CD14-positive monocyte (primary cell): Measurements from ENCODE around the gene TCHP. TPM values are rescaled to one million over a fixed set of nuclear protein-coding genes. Genes with fewer than 3 reads are reported as not detected.

Source experiments
- DNase-seq, 3 donors: peaks; one replicate each; pipeline ENCODE4 v3.0.0-alpha.2; 2011 to 2022
- H2AFZ ChIP-seq: 2 replicates; pipeline ENCODE4 v1.6.0; 2012; ENCODE audit warnings: mild to moderate bottlenecking, low read depth, low read length, inconsistent platforms; ENCODE audit not compliant: insufficient read depth, poor library complexity, severe bottlenecking
- H3K27ac ChIP-seq, 2 donors: 1 replicate in 1 of 2; 2 replicates in 1 of 2; pipeline ENCODE4 v1.5.1; 2012 to 2013; ENCODE audit warnings: low read length in 2 of 2, control low read depth in 1 of 2, inconsistent platforms in 1 of 2, low read depth in 1 of 2, mild to moderate bottlenecking in 1 of 2
- H3K27me3 ChIP-seq, 2 donors: one replicate each; pipeline versions ENCODE4 v1.6.0 to v1.6.1; 2011 to 2013; ENCODE audit warnings: low read length in 2 of 2; ENCODE audit not compliant: control insufficient read depth in 2 of 2, insufficient read depth in 2 of 2
- H3K36me3 ChIP-seq, 2 donors: replicated peaks in 1 of 2; 1 replicate in 1 of 2; 2 replicates in 1 of 2; pipeline versions ENCODE4 v1.5.1 to v1.6.1; 2012 to 2013; ENCODE audit warnings: low read length in 2 of 2, control low read depth in 1 of 2, inconsistent platforms in 1 of 2, mild to moderate bottlenecking in 1 of 2; ENCODE audit not compliant: insufficient read depth in 2 of 2, control insufficient read depth in 1 of 2
- H3K4me1 ChIP-seq, 2 donors: 1 replicate in 1 of 2; 2 replicates in 1 of 2; pipeline versions ENCODE4 v1.5.1 to v1.6.1; 2012 to 2013; ENCODE audit warnings: low read length in 2 of 2, control low read depth in 1 of 2, inconsistent platforms in 1 of 2, mild to moderate bottlenecking in 1 of 2, moderate library complexity in 1 of 2; ENCODE audit not compliant: insufficient read depth in 2 of 2, control insufficient read depth in 1 of 2
- H3K4me2 ChIP-seq: replicated peaks from 2 replicates; pipeline ENCODE3; 2012; ENCODE audit warnings: low read length, moderate library complexity, mild to moderate bottlenecking; ENCODE audit not compliant: poor library complexity, severe bottlenecking; ENCODE audit errors: extremely low read depth
- H3K4me3 ChIP-seq, 3 experiments: fragments of 200-600 bp in 1 of 3; sonication (generic) in 1 of 3; replicated peaks in 1 of 3; 1 replicate in 2 of 3; 2 replicates in 1 of 3; pipeline ENCODE4 v1.5.1; 2011 to 2013; ENCODE audit warnings: low read length in 3 of 3, mild to moderate bottlenecking in 3 of 3, control low read depth in 2 of 3, low read depth in 2 of 3, inconsistent platforms in 1 of 3, moderate library complexity in 1 of 3
- H3K79me2 ChIP-seq: 2 replicates; pipeline ENCODE4 v1.6.0; 2012; ENCODE audit warnings: mild to moderate bottlenecking, control low read depth, inconsistent platforms, low read length, moderate library complexity; ENCODE audit not compliant: insufficient read depth
- H3K9ac ChIP-seq: 2 replicates; pipeline ENCODE4 v1.6.0; 2017; ENCODE audit warnings: low read length, mild to moderate bottlenecking; ENCODE audit not compliant: insufficient read depth, poor library complexity, severe bottlenecking
- H3K9me3 ChIP-seq, 2 donors: replicated peaks in 1 of 2; 1 replicate in 1 of 2; 2 replicates in 1 of 2; pipeline versions ENCODE4 v1.5.1 to v1.6.1; 2012 to 2013; ENCODE audit warnings: low read length in 2 of 2, control low read depth in 1 of 2; ENCODE audit not compliant: control insufficient read depth in 1 of 2, insufficient read depth in 1 of 2
- H4K20me1 ChIP-seq: 2 replicates; pipeline ENCODE4 v1.6.0; 2012; ENCODE audit warnings: mild to moderate bottlenecking, low read length, control low read depth, moderate library complexity; ENCODE audit not compliant: insufficient read depth
- H3K27ac Mint-ChIP-seq, 7 donors: one replicate each; pipeline ENCODE4 v1.8.0; 2020; ENCODE audit warnings: mild to moderate bottlenecking in 7 of 7, mixed read lengths in 7 of 7, moderate library complexity in 6 of 7, inconsistent platforms in 2 of 7
- H3K27me3 Mint-ChIP-seq, 3 donors: one replicate each; pipeline ENCODE4 v1.8.0; 2021 to 2022; ENCODE audit warnings: low read depth in 3 of 3, mild to moderate bottlenecking in 3 of 3, mixed read lengths in 3 of 3, moderate library complexity in 3 of 3, inconsistent platforms in 1 of 3
- H3K36me3 Mint-ChIP-seq, 2 donors: one replicate each; pipeline ENCODE4 v1.8.0; 2020; ENCODE audit warnings: mixed read lengths in 2 of 2, inconsistent platforms in 1 of 2, mild to moderate bottlenecking in 1 of 2
- H3K4me1 Mint-ChIP-seq: one replicate; pipeline ENCODE4 v1.8.0; 2020; ENCODE audit warnings: mild to moderate bottlenecking, mixed read lengths
- H3K4me3 Mint-ChIP-seq, 2 donors: one replicate each; pipeline ENCODE4 v1.8.0; 2020; ENCODE audit warnings: mild to moderate bottlenecking in 2 of 2, mixed read lengths in 2 of 2, moderate library complexity in 1 of 2
- H3K9me3 Mint-ChIP-seq, 7 donors: one replicate each; pipeline ENCODE4 v1.8.0; 2020 to 2022; ENCODE audit warnings: mixed read lengths in 7 of 7, mild to moderate bottlenecking in 6 of 7, moderate library complexity in 6 of 7, inconsistent platforms in 2 of 7
- CTCF ChIP-seq: fragments of 200-600 bp; IDR thresholded peaks from one replicate; pipeline ENCODE4 v1.8.0; 2022; ENCODE audit warnings: antibody characterized with exemption, mild to moderate bottlenecking
- WGBS: methylation state at CpG from one replicate; pipeline ENCODE4 v1.1.5; 2013; ENCODE audit warnings: missing lambda C conversion rate; ENCODE audit not compliant: insufficient coverage; 5-methylcytosine and 5-hydroxymethylcytosine counted together
- intact Hi-C, 2 donors: fragments of 100-400 bp; cut with micrococcal nuclease; formaldehyde crosslinking; loops; one replicate each; pipeline versions ENCODE4 v1.15.0 to v1.15.1; 2023
- polyA plus RNA-seq, 3 donors: library from polyadenylated mRNA; depleted of rRNA in 1 of 3; unstranded in 2 of 3; stranded (reverse) in 1 of 3; fragments of 300-500 nt in 2 of 3; fragments of >200 nt in 1 of 3; fragmentation: Illumina TruSeq in 2 of 3; gene quantifications; 1 replicate in 2 of 3; 2 replicates in 1 of 3; pipeline ENCODE4 v1.2.3, GENCODE V29; 2012 to 2021

Gene TCHP
- polyA plus RNA-seq, 3 donors = 2.6 to 24.5 (median 7.3) TPM

DNA sequence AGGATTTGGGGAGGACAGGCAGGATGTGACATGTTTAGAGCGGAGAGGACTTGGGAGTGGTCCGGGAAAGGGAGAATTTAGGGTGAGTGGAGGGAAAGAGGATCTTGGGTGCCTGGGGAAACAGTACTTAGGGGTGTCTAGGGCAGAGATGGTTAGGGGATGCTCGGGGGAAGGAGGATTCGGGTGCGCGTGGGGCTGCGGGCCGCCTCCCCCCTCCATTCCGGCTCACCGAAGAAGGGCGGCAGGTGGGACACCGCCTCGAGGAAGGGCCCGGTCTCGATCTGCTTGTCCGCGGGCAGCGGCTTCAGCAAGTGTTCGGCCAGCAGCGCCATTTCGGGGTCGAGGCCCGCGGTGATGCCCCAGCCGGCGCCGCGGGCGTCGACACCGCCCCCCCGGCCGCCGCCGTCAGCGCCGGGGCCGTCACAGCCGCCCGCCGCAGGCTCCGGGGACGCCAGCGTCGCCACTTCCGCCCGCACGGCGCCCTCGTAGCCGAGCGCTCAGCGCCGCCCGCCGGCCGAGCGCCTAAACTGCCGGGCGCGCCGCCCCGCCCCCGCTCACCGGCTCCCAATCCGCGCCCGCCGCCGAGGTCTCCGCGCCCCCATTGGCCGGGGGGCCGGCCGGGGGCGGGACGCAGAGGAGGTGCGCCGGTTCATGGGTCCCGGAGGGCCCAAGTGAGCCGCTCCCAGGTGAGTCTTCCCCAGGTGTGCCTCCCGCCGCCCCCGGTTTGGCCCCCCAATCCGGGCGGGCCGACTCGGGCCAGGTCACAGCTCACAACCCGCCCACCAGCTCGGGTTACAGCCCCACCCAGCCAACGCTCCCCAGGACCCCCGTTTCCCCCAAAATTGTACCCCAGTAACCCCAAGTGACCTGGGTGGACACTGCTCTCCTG lies 19.8 kb upstream of the TCHP start, which contains the start of gene GLTP:
Gene GLTP (minus strand): TSS at position 499 of the 889 bp plus-strand sequence. CDS start 167 bp downstream, at position 332.
- H3K4me3 Mint-ChIP-seq = peak within 1 kb of the TSS; percentile 94 to 97
- H3K9ac ChIP-seq = peak within 1 kb of the TSS; percentile 89
- H4K20me1 ChIP-seq = peaks cover 35% of the 10 kb centered on the region
- H3K4me2 ChIP-seq = peak within 1 kb of the TSS; percentile 100
- WGBS = 0% methylated on average over 88 of the region's 92 CpGs
- intact Hi-C loops = loop anchor here (2.0 to 10.0 kb wide), 3 partner anchors 33 to 75 kb away; no protein-coding TSS in a partner anchor
- H3K27me3 ChIP-seq = no peaks in the 10 kb centered on the region
- H3K4me1 Mint-ChIP-seq = peaks cover 73% of the 10 kb centered on the region
- peak within 1 kb of the TSS; percentile 89 for H2AFZ ChIP-seq
- peaks cover 11 to 30% of the 10 kb centered on the region in 2 donors for H3K36me3 Mint-ChIP-seq
- peaks cover 48 to 65% of the 10 kb centered on the region in 2 donors for H3K4me1 ChIP-seq
- peak within 1 kb of the TSS; percentile 72 to 92 for H3K27ac ChIP-seq
- peak; percentile 68 for TF ChIP-seq CTCF
- H3K79me2 ChIP-seq = peaks cover 49% of the 10 kb centered on the region
- peak within 1 kb of the TSS; percentile 96 to 98 (median 97) for H3K4me3 ChIP-seq
- no peaks in the 10 kb centered on the region for H3K9me3 ChIP-seq
- DNase-seq = peak; percentile 78 to 90 (median 85)
- no peaks in the 10 kb centered on the region for H3K36me3 ChIP-seq
- H3K9me3 Mint-ChIP-seq = no peaks in the 10 kb centered on the region
- peak within 1 kb of the TSS; percentile 87 to 98 (median 93) for H3K27ac Mint-ChIP-seq
- H3K27me3 Mint-ChIP-seq = peaks cover 0 to 4% (median 2%) of the 10 kb centered on the region in 3 donors

DNA sequence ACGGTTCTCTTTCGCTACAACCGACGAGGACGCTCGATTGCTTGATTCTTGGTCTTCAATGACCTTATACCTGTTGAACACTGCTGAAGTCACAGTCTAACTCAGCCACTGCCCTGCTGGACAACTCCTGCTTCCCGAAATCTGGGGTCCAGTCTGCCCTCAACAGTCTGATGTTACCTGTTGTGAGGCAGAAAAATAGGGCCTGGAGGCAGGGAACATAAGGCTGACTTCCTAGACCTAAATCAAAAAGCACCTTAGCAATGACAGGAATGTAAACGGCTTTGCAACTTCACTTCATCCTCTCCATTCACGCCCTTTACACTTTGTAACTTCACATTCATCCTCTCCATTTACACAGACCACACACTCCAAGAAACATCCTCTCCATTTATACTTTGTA lies 19.1 kb upstream of the TCHP start:
- peaks cover 0 to 4% (median 2%) of the 10 kb centered on the region in 3 donors for H3K27me3 Mint-ChIP-seq
- no peak for DNase-seq

More for the DNA sequence above, 19.1 kb upstream of the TCHP start:
- H3K36me3 Mint-ChIP-seq = peaks cover 11 to 23% of the 10 kb centered on the region in 2 donors
- H3K9me3 Mint-ChIP-seq = no peaks in the 10 kb centered on the region
- no peaks in the 10 kb centered on the region for H3K27me3 ChIP-seq
- intact Hi-C loops = loop anchor here (2.0 to 10.0 kb wide), 3 partner anchors 34 to 76 kb away; no protein-coding TSS in a partner anchor
- peaks cover 72% of the 10 kb centered on the region for H3K4me1 Mint-ChIP-seq
- peak overlapping the region; percentile 51 to 94 (median 86) for H3K27ac Mint-ChIP-seq
- H3K27ac ChIP-seq = peak overlapping the region in 1 of 2 donors; percentile 61
- TF ChIP-seq CTCF = no peak
- H3K9me3 ChIP-seq = no peaks in the 10 kb centered on the region
- H4K20me1 ChIP-seq = peaks cover 28% of the 10 kb centered on the region
- H3K36me3 ChIP-seq = no peaks in the 10 kb centered on the region
- H3K9ac ChIP-seq = peak overlapping the region; percentile 89
- H3K4me3 ChIP-seq = peak overlapping the region; percentile 56 to 97 (median 69)
- H3K4me3 Mint-ChIP-seq = peak overlapping the region; percentile 87 to 90
- H2AFZ ChIP-seq = peak overlapping the region; percentile 89
- H3K4me2 ChIP-seq = peak overlapping the region; percentile 100
- WGBS = 15% methylated on average over 9 of the region's 9 CpGs
- peaks cover 46 to 67% of the 10 kb centered on the region in 2 donors for H3K4me1 ChIP-seq
- peaks cover 42% of the 10 kb centered on the region for H3K79me2 ChIP-seq
